Osteoblast (primary cell): ENCODE results near the gene OR10T2. TPM values are rescaled to one million over a fixed set of nuclear protein-coding genes. Genes with fewer than 3 reads are reported as not detected.

Source experiments
- DNase-seq: peaks from one replicate; pipeline ENCODE4 v3.0.0; 2011; ENCODE audit warnings: low spot score, mixed read lengths; ENCODE audit not compliant: insufficient read length; ENCODE audit errors: missing footprints
- H2AFZ ChIP-seq: 2 replicates; pipeline ENCODE4 v1.6.0; 2011; ENCODE audit warnings: mild to moderate bottlenecking, low read length
- H3K27ac ChIP-seq: 2 replicates; pipeline ENCODE4 v1.5.1; 2011; ENCODE audit warnings: mild to moderate bottlenecking, low read depth, low read length, moderate library complexity
- H3K27me3 ChIP-seq: 2 replicates; pipeline ENCODE4 v1.6.0; 2012; ENCODE audit warnings: mild to moderate bottlenecking, control low read depth, inconsistent platforms, low read length, moderate library complexity; ENCODE audit not compliant: insufficient read depth
- H3K36me3 ChIP-seq: 2 replicates; pipeline ENCODE4 v1.5.1; 2011; ENCODE audit warnings: mild to moderate bottlenecking, low read length, control low read depth, moderate library complexity; ENCODE audit not compliant: insufficient read depth
- H3K4me1 ChIP-seq: 2 replicates; pipeline ENCODE4 v1.5.1; 2011; ENCODE audit warnings: mild to moderate bottlenecking, low read length, control low read depth, moderate library complexity; ENCODE audit not compliant: insufficient read depth
- H3K4me2 ChIP-seq: 2 replicates; pipeline ENCODE4 v1.6.0; 2011; ENCODE audit warnings: mild to moderate bottlenecking, low read length; ENCODE audit not compliant: insufficient read depth
- H3K4me3 ChIP-seq: fragments of 200-600 bp; sonication (generic); 3 replicates; pipeline ENCODE4 v1.5.1; 2012; ENCODE audit warnings: mild to moderate bottlenecking, low read length, inconsistent platforms; ENCODE audit not compliant: insufficient read depth
- H3K79me2 ChIP-seq: 2 replicates; pipeline ENCODE4 v1.6.0; 2012; ENCODE audit warnings: mild to moderate bottlenecking, low read length, control low read depth, inconsistent platforms; ENCODE audit not compliant: insufficient read depth
- H3K9me3 ChIP-seq: 2 replicates; pipeline ENCODE4 v1.5.1; 2011; ENCODE audit warnings: low read depth, low read length, control low read depth
- H4K20me1 ChIP-seq: 2 replicates; pipeline ENCODE4 v1.6.0; 2012; ENCODE audit warnings: mild to moderate bottlenecking, low read length, control low read depth; ENCODE audit not compliant: insufficient read depth
- CTCF ChIP-seq: IDR thresholded peaks from 2 replicates; pipeline ENCODE4 v1.5.1; 2011; ENCODE audit warnings: mild to moderate bottlenecking, low read depth, low read length, moderate library complexity; ENCODE audit errors: extremely low read depth
- total RNA-seq: library from RNA; depleted of rRNA; stranded (reverse); fragments of >200 nt; gene quantifications from 2 replicates; pipeline ENCODE4 v1.2.3, GENCODE V29; 2012

Gene OR10T2
- total RNA-seq, 1 donor = not detected

DNA sequence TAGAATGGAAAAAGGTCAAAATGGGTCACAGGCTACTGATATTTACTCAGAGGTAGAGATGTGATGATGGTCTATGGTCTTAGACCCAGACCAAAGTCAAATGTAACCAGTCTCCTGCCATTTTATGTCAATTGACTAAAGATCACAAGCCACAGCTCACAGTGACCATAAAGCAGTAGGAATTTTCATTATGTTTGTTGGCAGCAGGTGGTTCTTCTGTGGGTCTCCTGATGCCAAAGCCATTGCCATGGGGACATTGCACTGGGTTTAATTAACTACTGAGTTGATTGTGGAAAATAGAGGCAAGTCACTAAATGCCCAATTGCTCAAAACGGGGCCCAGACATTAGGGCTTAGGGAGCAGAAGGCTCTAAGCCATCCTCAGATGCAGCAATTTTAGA is 26.9 kb upstream of the OR10T2 start, which contains the start of gene OR10K2:
Gene OR10K2, minus strand, starts transcription at position 101 of the 400 bp plus-strand sequence. CDS start 5,371 bp downstream, outside the sequence.
- Histone ChIP-seq H3K36me3 (no peaks in the 10 kb centered on the region), H3K4me1 (no peaks in the 10 kb centered on the region), H3K4me3 (no peak within 1 kb of the TSS)

DNA sequence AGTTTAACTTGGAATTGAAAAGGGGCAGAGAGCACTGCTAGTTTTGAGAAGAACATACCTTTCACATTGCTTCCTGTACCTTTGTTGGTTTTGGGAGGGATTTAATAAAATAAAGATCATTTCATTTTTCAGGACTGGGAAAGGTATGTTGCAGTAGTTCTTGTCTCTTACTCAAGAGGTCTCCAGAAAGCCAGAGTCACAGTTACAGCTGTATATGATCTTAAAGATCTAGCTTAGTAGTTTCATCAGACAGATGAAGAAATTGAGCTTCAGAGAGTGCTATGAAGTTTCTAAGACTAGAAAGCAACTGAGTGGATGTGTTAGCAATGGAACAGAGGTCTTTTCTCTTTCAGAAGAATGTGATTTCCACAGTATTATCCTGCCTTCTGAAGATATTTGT is 25.8 kb upstream of the OR10T2 start:
- H3K4me1 ChIP-seq = no peaks in the 10 kb centered on the region
- H3K27me3 ChIP-seq = no peaks in the 10 kb centered on the region
- no peak overlapping the region for H3K27ac ChIP-seq
- no peak overlapping the region for H3K4me2 ChIP-seq
- H2AFZ ChIP-seq = no peak overlapping the region
- no peaks in the 10 kb centered on the region for H4K20me1 ChIP-seq
- H3K4me3 ChIP-seq = no peak overlapping the region
- DNase-seq = no peak
- peaks cover 3% of the 10 kb centered on the region for H3K9me3 ChIP-seq
- no peak for TF ChIP-seq CTCF
- H3K79me2 ChIP-seq = no peaks in the 10 kb centered on the region
- H3K36me3 ChIP-seq = no peaks in the 10 kb centered on the region

More for the DNA sequence above, 26.9 kb upstream of the OR10T2 start, which contains the start of gene OR10K2:
- TF ChIP-seq CTCF = no peak
- H3K27me3 ChIP-seq = no peaks in the 10 kb centered on the region
- H3K9me3 ChIP-seq = peaks cover 3% of the 10 kb centered on the region
- H3K27ac ChIP-seq = no peak within 1 kb of the TSS
- no peaks in the 10 kb centered on the region for H3K79me2 ChIP-seq
- no peak for DNase-seq
- H4K20me1 ChIP-seq = no peaks in the 10 kb centered on the region
- no peak within 1 kb of the TSS for H3K4me2 ChIP-seq
- no peak within 1 kb of the TSS for H2AFZ ChIP-seq

- Histone ChIP-seq H3K27ac (no peak overlapping the region), H3K4me3 (no peak overlapping the region), H3K79me2 (no peaks in the 10 kb centered on the region), H3K4me2 (no peak overlapping the region), H3K27me3 (no peaks in the 10 kb centered on the region), H3K36me3 (no peaks in the 10 kb centered on the region), H3K4me1 (no peaks in the 10 kb centered on the region), H4K20me1 (no peaks in the 10 kb centered on the region), H2AFZ (no peak overlapping the region), H3K9me3 (peaks cover 3% of the 10 kb centered on the region)
- no peak for TF ChIP-seq CTCF
- DNase-seq = no peak
Measured at GRCh38 chr1:158422212-158422611, 22.9 kb upstream of the OR10T2 start.

- Histone ChIP-seq H3K79me2 (no peaks in the 10 kb centered on the region), H2AFZ (no peak overlapping the region), H3K9me3 (no peaks in the 10 kb centered on the region), H4K20me1 (no peaks in the 10 kb centered on the region), H3K4me1 (no peaks in the 10 kb centered on the region), H3K36me3 (no peaks in the 10 kb centered on the region), H3K4me3 (no peak overlapping the region), H3K27me3 (no peaks in the 10 kb centered on the region), H3K4me2 (no peak overlapping the region), H3K27ac (no peak overlapping the region)
- DNase-seq = no peak
- no peak for TF ChIP-seq CTCF
Measured at GRCh38 chr1:158417586-158417985, 18.3 kb upstream of the OR10T2 start.
